Inflammatory macrophage treated with lipopolysaccharide for 4 hours (primary cell): ENCODE data around the gene CYP26A1.

Experiments
- DNase-seq: peaks from one replicate; pipeline ENCODE4 v3.0.0-alpha.2; 2020

CYP26A1 gene

GRCh38 chr10:93065675-93066543 is 7.8 kb upstream of the CYP26A1 start:
- DNase-seq, result no peak

DNA sequence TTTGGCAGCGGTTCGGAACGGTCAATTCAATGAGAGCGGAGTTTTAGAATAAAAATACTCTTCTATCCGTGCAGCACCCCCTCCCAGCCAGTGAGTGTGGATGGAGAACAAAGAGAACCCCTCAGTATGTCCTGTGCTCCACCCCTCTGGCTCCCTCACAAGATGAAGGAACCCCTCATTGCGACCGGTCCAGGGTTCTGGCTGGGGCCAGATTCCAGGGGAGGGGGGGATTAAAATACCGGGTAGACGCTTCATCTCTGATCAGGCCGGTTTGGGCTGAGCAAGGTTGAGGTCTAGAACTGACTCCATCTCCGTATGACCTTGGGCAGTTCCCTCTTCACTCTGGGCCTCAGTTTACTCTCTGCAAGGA is 7.2 kb upstream of the CYP26A1 start:
- no peak for DNase-seq

DNA sequence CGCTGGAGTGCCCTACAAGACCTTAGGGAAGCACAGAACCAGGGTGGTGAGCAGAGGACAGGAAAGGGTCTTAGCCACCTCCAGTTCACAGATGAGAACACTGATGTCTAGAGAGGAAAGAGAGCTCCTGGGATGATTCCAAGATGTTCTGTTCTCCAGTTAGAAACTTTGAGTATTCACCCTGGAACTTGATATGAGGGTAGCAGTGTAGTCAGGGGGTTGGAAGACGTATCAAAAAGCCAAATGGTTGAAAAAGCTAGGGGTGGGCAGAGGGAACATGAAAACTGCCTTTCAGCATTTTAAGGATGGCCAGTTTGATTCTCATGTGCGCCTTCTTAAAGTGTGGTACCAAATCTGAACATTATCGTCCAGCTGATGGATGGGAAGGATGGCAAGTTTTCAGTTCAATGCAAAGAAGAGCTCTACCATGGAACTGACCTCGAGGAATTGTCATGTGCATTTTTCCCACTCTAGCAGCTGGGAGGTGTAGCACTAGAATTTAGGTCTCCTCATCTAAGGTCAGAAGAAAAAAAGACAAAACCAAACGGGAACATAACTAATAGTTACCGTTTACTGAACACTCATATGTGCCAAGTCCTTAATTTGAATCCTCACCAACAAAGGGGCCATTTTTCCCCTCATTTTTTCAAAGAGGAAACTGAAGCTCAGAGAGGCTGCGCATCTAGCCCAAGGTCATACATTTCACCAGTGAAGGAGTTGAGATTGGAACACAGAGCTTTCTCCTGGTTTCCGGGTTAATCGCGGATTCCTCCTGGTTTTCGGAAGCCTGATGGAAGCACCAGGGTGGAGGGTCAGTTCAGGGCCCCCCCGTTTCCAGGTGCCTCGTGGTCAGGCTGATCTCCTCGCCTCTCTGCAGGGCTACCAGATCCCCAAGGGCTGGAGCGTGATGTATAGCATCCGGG is 6.0 kb upstream of the CYP26A1 start:
- DNase-seq, result no peak

- DNase-seq, result no peak
These were observed 5.1 kb upstream of the CYP26A1 start for GRCh38 chr10:93068411-93069244.

- no peak for DNase-seq
These were observed 4.5 kb upstream of the CYP26A1 start for GRCh38 chr10:93069245-93069561.

DNA sequence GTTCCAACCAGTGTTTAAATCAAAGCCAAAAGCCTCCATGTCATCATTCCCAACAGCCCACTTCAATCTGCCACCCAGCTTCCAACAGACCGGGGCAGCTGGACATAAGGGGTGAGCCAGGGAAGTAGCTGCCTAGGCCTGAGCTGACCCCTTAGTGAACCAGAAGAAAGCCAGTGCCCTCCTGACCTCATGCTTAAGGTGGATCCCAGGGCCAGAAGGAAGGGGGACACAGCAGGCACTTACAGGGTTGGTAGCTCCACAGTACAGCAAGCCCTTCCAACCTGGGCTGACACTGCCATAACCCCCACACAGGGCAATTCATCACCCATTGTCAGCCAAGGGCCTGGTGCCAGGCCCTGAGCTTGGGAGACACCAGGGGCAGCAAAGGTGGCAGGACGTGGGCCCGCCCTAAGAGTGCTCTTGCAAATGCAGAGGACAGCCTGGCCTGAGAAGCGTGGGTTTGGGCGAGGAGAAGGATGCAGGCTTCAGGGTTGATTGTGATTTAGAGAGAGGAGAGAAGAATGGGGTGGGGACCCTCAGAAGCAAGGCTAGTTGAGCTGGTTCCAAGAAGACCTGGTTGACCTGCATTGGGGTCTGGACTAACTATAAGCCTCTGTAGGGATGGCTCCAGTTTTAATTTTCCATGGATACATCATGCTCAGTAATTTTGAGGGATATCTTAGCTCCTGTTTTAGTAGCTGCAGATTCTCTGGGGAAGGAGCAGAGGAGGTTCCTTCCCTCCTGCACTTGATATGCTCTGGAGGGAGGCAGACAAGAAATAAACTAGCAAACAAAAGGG is 3.1 kb upstream of the CYP26A1 start:
- no peak for DNase-seq

DNA sequence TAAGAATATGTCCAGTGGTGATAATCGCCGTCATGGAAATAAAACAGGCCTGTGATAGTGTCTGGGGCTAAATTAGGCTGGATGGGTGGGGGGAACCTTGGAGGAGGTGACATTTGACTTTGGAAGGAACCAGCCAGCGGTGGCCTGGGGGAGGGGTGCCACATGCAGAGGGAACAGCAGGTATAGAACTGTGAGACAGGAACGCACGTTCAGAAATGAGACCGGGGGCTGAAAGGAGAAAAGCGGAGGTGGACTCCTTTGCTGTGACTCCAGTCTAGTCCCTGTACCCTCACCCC is 2.6 kb upstream of the CYP26A1 start:
- no peak for DNase-seq

DNA sequence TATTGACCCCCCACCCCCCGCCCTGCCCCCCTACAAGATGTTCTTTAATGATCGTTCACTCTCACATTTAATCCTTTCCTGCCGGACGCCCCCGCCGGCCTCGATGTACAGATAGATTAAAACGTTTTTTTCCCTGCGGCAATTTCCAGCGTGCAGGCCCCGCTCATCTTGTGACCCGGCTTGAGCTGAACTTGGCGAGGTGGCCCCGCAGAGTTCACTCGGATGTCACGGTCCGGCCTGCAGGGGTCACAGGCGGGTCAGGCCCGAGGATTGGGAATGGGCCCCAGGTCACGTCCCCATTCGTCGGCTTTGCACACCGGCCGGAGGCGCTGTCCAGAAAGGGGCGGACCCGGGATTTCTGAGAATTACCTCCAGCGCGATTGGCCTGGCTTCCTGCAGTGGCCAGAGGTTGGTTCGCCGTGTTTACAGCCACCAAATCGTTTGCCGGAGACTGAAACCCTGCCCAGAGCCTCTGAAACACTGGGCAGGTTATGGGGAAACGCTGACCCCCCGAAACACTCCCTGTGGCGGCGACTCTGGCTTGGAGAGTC is 1.9 kb upstream of the CYP26A1 start:
- no peak for DNase-seq

DNA sequence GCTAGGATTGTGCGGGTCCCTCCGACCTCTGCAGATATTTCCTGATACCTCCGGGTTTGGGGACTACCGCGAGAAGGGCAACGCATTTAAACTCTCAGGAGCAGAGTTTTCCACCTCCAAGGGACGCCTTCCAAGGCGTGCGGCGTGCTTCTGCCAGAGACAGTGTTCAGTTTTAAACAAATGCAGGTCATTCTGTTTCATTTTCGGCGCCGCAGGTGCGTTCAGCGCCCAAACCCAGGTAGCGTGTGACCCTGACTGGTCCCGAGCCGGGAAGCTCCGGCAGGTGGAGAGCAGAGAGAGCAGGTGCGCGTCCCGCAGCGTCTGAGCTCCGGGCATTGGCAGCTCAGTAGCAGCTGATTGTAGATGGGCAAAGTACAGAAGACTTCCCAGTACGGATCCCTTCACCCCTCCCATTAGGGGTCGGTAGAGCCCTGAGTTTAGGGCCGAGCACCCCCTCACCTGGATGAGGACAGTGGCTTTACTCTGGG is 1.4 kb upstream of the CYP26A1 start:
- no peak for DNase-seq

- DNase-seq, result no peak
These were observed 767 bp upstream of the CYP26A1 start for GRCh38 chr10:93072713-93073538.

GRCh38 chr10:93074147-93074596 is 479 bp downstream of the CYP26A1 start:
- no peak for DNase-seq

- DNase-seq, result no peak
These were observed 1.1 kb downstream of the CYP26A1 start for GRCh38 chr10:93074597-93075368.

DNA sequence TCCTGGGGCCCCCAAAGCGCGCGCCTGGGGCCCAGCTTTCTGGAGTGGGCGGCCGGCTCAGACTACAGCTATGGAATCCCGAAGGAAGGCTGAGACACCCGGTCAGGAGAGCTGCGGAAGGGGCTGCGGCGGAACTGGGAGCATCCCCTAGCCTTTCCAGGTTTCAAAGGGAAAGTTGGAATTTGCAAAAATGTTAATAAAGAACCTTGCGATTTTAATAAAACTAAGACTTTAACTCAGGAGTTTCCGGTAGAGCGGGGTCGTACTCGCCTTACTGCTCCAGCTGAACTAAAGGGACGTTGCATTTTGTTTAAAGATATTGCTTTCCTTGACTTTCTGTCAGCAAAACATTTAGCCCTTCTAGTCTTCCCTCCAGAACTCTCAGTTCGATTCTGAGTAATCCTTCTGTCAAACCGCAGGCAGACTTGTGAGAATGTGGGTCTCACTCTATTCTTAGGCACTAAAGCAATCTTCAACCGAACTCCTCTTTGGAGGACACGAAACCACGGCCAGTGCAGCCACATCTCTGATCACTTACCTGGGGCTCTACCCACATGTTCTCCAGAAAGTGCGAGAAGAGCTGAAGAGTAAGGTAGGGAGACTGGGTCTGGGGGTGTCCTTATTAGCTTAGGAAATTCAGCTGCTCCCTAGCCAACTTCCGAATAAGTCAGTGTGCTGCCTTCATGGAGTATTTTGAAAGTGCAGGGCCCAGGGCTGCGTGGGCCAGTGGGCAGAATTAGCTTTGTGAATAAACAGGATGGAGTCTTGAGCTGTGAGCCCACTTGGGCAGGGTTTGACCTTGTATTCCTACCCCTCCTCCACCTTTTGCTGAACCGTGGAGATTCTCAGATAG is 1.9 kb downstream of the CYP26A1 start:
- no peak for DNase-seq

DNA sequence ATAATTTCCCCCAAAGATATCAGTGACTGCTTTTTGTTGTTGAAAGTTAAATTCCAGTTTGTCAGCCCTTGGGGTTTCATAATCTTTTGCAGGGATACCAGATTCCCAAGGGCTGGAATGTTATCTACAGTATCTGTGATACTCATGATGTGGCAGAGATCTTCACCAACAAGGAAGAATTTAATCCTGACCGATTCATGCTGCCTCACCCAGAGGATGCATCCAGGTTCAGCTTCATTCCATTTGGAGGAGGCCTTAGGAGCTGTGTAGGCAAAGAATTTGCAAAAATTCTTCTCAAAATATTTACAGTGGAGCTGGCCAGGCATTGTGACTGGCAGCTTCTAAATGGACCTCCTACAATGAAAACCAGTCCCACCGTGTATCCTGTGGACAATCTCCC is 3.2 kb downstream of the CYP26A1 start:
- DNase-seq, result no peak

DNA sequence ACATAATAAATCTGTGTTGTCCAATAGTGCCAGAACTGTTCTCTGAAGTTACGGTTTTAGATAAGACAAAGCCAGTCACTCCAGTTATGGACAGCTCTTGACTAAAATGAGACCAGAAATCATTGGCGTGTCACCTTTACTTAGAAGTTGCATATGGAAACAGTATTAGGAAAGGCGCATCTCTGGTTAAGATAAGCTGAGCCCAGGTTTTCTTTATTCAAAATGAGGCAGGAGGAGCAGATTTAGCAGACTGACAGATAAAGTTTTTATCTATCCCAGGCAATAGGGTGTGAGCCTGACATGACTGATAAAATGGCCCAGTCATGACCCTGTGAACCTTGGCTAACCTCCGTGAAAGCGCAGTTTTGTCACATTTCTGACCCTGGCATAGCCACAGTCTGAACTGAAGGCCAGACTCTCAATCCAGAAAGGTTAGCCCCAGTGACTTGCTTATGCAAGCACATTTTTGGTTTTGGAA is 4.2 kb downstream of the CYP26A1 start:
- no peak for DNase-seq

DNA sequence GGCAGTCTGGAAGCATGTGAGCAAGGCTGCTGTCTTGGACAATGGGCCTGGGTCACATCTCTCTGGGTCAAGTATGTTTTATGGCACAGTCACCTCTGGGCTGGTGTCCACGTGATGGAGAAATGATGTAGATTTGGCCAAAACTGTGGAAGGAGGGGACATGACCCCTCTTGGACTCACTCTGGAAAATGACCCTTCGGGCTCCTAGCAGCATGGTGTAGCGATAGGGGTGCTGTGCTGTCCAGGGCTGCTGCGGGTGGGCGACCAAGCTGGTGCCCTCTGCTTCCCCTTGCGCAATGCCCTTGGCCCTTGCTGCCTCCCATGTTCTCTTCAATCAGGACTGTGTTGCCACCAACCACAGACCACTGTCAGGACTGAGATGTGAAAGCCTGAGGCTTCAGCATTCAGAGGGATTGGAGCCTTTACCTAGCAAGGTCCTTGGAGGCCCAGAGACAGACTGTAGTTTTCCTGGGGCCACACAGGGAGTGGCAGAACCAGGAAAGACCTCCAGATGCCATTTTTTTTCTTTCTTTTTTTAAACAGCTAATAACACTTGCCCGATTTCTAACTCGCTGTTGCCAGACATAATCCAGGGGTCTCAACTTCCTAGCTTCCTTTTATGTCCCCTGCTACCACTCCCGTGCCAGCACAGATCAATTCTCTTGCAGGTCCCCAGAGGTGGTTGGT is 6.1 kb downstream of the CYP26A1 start:
- DNase-seq, result no peak

GRCh38 chr10:93080350-93081046 is 6.8 kb downstream of the CYP26A1 start:
- peak; percentile 44 for DNase-seq

GRCh38 chr10:93081318-93081717 is 7.6 kb downstream of the CYP26A1 start:
- DNase-seq, result no peak
